ENCODE data around the gene HDAC9. TPM values are rescaled to one million over a fixed set of nuclear protein-coding genes. Genes with fewer than 3 reads are reported as not detected.

Gene HDAC9
- total RNA-seq, 2 donors from 2014 or later = 4.9 to 12.9 TPM

DNA sequence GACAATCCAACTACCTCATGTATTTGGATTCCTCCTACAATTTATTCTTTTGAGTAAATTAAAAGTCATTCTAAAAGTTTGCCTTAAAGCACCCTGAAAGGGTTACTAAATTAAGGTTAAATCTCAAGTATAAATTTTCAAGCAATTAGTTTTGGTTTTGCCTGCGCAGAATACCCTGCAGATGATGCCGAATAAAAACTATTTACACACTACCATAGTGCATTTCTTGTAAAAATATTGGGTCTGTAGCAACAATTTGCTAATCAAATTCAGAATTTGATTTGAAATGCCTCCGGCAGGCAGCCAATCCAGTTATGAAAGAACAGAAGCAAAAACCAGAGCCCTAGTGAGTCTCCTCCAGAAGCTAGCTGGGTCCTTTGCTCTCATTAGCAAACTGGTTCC is 499.7 kb downstream of the HDAC9 start:
- Histone ChIP-seq H3K27ac (no peak overlapping the region), H3K4me1 (no peaks in the 10 kb centered on the region), H3K27me3 (no peaks in the 10 kb centered on the region), H3K4me3 (no peak overlapping the region), H3K9me3 (no peaks in the 10 kb centered on the region), H3K36me3 (replicated peaks in 1 of 2; ENCODE audit: insufficient read depth in 1 of 2, low read depth in 2 of 2) (no peaks in the 10 kb centered on the region)
- no peak for TF ChIP-seq POLR2A (IDR thresholded peaks at IDR 0.05)
- TF ChIP-seq CTCF (IDR thresholded peaks at IDR 0.05) = no peak
- ATAC-seq (no peak), DNase-seq (no peak)
- 71 to 72% methylated on average over 3 of the region's 3 CpGs for WGBS, 2 donors
- intact Hi-C loops (cut with DNase I) = no loop called here

GRCh38 chr7:18995811-18996426 is 500.4 kb downstream of the HDAC9 start:
- 61 to 62% methylated on average over 5 of the region's 5 CpGs for WGBS, 2 donors

DNA sequence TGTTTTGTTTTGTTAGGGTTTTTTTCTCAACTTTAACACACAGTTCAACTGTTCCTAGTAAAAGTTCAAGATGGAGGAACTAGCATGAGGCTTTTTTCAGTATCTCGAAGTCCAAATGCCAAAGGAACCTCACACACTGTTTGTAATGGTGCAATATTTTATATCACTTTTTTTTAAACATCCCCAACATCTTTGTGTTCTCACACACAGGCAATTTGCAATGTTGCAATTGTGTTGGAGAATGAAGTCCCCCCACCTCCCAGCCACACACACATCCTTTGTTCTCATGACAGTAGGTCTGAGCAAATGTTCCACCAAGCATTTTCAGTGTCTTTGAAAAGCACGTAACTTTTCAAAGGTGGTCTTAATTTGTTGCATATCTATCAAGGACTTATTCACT is 501.0 kb downstream of the HDAC9 start:
- intact Hi-C loops (cut with DNase I) = no loop called here

More at GRCh38 chr7:18995811-18996426, 500.4 kb downstream of the HDAC9 start:
- ATAC-seq (no peak), DNase-seq (no peak)
- Histone ChIP-seq H3K27me3 (no peaks in the 10 kb centered on the region), H3K9me3 (no peaks in the 10 kb centered on the region), H3K4me1 (no peaks in the 10 kb centered on the region), H3K36me3 (replicated peaks in 1 of 2; ENCODE audit: insufficient read depth in 1 of 2, low read depth in 2 of 2) (no peaks in the 10 kb centered on the region), H3K4me3 (no peak overlapping the region), H3K27ac (no peak overlapping the region)
- intact Hi-C loops (cut with DNase I) = no loop called here
- TF ChIP-seq POLR2A (IDR thresholded peaks at IDR 0.05) = no peak
- no peak for TF ChIP-seq CTCF (IDR thresholded peaks at IDR 0.05)

DNA sequence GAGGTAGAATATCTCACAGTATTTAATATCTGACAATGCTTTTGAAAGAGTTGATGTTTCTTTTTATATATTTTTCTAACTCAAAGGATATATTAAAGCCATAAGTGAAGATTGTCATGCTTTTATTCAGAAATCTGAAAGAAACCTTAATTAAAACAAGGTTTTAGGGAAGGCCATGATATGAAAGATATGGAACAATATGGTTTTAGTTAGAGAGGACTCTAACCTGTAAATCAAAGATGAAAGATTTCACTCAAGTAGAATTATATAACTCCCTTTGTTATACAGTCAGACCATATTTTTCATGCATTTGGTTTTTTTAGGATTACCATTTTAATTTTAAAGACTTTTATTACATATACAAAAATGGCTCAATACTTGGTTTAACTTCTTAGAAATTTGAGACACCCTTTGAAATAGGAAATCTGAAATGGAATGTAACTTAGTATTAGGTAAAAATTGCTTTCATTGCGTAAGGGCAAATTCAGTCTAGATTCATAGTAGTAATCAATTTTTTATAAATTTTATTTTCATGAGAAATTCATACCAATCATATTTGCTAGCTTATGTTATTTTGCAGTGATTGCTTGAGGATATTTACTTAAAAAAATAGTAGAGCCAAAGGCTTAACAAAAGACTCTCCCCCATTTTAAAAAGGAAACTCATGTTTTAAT is 502.1 kb downstream of the HDAC9 start:
- DNase-seq = no peak
- no peak for TF ChIP-seq POLR2A (IDR thresholded peaks at IDR 0.05)
- TF ChIP-seq CTCF (IDR thresholded peaks at IDR 0.05) = no peak
- no peak for ATAC-seq
- no peaks in the 10 kb centered on the region for H3K4me1 ChIP-seq
- no peak overlapping the region for H3K27ac ChIP-seq
- no peaks in the 10 kb centered on the region for H3K36me3 ChIP-seq (replicated peaks in 1 of 2; ENCODE audit: insufficient read depth in 1 of 2, low read depth in 2 of 2)
- H3K9me3 ChIP-seq = no peaks in the 10 kb centered on the region
- intact Hi-C loops (cut with DNase I) = no loop called here
- no peaks in the 10 kb centered on the region for H3K27me3 ChIP-seq
- H3K4me3 ChIP-seq = no peak overlapping the region
- 91 to 93% methylated on average over 1 of the region's 1 CpG for WGBS, 2 donors

More for the DNA sequence above, 501.0 kb downstream of the HDAC9 start:
- ATAC-seq (no peak), DNase-seq (no peak)
- WGBS, 2 donors = 47 to 68% methylated on average over 2 of the region's 2 CpGs
- Histone ChIP-seq H3K27ac (no peak overlapping the region), H3K27me3 (no peaks in the 10 kb centered on the region), H3K9me3 (no peaks in the 10 kb centered on the region), H3K4me3 (no peak overlapping the region), H3K36me3 (replicated peaks in 1 of 2; ENCODE audit: insufficient read depth in 1 of 2, low read depth in 2 of 2) (no peaks in the 10 kb centered on the region), H3K4me1 (no peaks in the 10 kb centered on the region)
- TF ChIP-seq POLR2A (IDR thresholded peaks at IDR 0.05) (no peak), CTCF (IDR thresholded peaks at IDR 0.05) (no peak)

DNA sequence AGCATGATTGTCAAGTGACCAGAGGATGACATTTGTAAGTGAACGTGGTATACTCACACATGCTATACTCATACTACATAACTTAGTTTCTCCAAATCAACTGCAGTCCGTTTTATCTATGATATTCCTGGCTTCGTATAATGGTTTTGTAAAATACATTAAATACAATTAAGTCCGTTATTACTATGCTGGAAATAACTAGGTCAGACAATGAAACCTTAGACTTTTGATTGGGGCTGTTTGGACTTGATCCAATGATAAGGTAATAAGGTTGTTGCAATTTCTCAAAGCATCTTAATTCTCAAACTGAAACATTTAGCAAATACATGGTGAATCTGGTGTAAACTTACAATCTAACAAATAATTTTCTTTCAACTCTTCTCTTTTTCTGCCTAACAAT is 504.9 kb downstream of the HDAC9 start:
- Histone ChIP-seq H3K4me3 (no peak overlapping the region), H3K27me3 (no peaks in the 10 kb centered on the region), H3K27ac (no peak overlapping the region), H3K36me3 (replicated peaks in 1 of 2; ENCODE audit: insufficient read depth in 1 of 2, low read depth in 2 of 2) (no peaks in the 10 kb centered on the region), H3K9me3 (no peaks in the 10 kb centered on the region), H3K4me1 (no peaks in the 10 kb centered on the region)
- intact Hi-C loops (cut with DNase I) = no loop called here
- ATAC-seq (no peak), DNase-seq (no peak)
- TF ChIP-seq POLR2A (IDR thresholded peaks at IDR 0.05) = no peak
- TF ChIP-seq CTCF (IDR thresholded peaks at IDR 0.05) = no peak
- 59 to 66% methylated on average over 4 of the region's 4 CpGs for WGBS, 2 donors
